ENCODE measurements around the gene DVL1. TPM values are rescaled to one million over a fixed set of nuclear protein-coding genes. Genes with fewer than 3 reads are reported as not detected.

Gene DVL1
- total and polyA plus RNA-seq, 9 of the 15 experiments (the other 6 are each of a cell fraction or from before 2014, with no cell fraction given): 0.62 to 135 (median 24.3) TPM

DNA sequence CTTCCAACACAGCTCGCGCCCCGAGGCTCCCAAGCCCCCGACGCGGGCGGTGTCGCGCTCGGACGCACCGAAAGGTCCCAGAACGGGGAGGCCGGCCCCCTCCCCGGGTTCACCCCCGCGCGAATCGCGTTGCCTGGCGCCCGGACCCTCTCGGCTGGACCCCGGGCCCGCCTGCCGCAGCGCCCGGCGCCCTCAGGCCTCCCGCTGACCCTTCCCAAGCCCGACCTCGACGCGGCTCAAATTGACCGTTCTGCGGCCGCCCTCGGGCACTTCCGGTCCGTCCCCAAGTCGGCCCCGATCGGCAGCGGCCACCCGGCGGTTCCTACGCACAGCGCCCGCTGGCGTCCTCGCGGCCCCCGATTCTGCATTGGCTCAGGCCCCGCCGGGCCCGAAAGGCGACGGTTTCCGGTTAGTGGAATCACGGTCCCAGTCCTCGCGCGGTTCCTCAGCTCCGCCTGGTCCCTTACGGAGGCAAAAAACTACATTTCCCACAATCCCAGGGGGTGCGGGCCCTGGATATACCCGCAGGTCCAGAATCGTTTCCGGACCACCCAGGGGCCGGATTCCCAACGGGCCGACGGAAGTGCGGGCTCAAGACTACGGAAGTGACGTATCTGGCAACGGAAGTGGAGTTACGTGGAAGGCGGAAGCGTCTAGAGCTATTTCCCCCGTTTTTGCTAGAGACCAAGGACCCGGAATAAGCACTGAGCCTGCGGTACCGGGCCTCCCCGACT lies 25.9 kb upstream of the DVL1 start, which contains the start of gene AURKAIP1 (continued):
- TF ChIP-seq, protein P1, sequence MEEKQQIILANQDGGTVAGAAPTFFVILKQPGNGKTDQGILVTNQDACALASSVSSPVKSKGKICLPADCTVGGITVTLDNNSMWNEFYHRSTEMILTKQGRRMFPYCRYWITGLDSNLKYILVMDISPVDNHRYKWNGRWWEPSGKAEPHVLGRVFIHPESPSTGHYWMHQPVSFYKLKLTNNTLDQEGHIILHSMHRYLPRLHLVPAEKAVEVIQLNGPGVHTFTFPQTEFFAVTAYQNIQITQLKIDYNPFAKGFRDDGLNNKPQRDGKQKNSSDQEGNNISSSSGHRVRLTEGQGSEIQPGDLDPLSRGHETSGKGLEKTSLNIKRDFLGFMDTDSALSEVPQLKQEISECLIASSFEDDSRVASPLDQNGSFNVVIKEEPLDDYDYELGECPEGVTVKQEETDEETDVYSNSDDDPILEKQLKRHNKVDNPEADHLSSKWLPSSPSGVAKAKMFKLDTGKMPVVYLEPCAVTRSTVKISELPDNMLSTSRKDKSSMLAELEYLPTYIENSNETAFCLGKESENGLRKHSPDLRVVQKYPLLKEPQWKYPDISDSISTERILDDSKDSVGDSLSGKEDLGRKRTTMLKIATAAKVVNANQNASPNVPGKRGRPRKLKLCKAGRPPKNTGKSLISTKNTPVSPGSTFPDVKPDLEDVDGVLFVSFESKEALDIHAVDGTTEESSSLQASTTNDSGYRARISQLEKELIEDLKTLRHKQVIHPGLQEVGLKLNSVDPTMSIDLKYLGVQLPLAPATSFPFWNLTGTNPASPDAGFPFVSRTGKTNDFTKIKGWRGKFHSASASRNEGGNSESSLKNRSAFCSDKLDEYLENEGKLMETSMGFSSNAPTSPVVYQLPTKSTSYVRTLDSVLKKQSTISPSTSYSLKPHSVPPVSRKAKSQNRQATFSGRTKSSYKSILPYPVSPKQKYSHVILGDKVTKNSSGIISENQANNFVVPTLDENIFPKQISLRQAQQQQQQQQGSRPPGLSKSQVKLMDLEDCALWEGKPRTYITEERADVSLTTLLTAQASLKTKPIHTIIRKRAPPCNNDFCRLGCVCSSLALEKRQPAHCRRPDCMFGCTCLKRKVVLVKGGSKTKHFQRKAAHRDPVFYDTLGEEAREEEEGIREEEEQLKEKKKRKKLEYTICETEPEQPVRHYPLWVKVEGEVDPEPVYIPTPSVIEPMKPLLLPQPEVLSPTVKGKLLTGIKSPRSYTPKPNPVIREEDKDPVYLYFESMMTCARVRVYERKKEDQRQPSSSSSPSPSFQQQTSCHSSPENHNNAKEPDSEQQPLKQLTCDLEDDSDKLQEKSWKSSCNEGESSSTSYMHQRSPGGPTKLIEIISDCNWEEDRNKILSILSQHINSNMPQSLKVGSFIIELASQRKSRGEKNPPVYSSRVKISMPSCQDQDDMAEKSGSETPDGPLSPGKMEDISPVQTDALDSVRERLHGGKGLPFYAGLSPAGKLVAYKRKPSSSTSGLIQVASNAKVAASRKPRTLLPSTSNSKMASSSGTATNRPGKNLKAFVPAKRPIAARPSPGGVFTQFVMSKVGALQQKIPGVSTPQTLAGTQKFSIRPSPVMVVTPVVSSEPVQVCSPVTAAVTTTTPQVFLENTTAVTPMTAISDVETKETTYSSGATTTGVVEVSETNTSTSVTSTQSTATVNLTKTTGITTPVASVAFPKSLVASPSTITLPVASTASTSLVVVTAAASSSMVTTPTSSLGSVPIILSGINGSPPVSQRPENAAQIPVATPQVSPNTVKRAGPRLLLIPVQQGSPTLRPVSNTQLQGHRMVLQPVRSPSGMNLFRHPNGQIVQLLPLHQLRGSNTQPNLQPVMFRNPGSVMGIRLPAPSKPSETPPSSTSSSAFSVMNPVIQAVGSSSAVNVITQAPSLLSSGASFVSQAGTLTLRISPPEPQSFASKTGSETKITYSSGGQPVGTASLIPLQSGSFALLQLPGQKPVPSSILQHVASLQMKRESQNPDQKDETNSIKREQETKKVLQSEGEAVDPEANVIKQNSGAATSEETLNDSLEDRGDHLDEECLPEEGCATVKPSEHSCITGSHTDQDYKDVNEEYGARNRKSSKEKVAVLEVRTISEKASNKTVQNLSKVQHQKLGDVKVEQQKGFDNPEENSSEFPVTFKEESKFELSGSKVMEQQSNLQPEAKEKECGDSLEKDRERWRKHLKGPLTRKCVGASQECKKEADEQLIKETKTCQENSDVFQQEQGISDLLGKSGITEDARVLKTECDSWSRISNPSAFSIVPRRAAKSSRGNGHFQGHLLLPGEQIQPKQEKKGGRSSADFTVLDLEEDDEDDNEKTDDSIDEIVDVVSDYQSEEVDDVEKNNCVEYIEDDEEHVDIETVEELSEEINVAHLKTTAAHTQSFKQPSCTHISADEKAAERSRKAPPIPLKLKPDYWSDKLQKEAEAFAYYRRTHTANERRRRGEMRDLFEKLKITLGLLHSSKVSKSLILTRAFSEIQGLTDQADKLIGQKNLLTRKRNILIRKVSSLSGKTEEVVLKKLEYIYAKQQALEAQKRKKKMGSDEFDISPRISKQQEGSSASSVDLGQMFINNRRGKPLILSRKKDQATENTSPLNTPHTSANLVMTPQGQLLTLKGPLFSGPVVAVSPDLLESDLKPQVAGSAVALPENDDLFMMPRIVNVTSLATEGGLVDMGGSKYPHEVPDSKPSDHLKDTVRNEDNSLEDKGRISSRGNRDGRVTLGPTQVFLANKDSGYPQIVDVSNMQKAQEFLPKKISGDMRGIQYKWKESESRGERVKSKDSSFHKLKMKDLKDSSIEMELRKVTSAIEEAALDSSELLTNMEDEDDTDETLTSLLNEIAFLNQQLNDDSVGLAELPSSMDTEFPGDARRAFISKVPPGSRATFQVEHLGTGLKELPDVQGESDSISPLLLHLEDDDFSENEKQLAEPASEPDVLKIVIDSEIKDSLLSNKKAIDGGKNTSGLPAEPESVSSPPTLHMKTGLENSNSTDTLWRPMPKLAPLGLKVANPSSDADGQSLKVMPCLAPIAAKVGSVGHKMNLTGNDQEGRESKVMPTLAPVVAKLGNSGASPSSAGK (IDR thresholded peaks at IDR 0.05): no peak
- no peak for TF ChIP-seq ZNF668 (CRISPR knock-in tag; IDR thresholded peaks at IDR 0.05)
- peak; percentile 38; the same call in 1 of the 2 replicates for TF ChIP-seq ZNF311 (CRISPR knock-in tag; IDR thresholded peaks at IDR 0.05)
- TF ChIP-seq KHSRP (IDR thresholded peaks at IDR 0.05): no peak
- TF ChIP-seq ZNF140 (CRISPR knock-in tag; IDR thresholded peaks at IDR 0.05): no peak
- peak; percentile 87 for TF ChIP-seq SPI1 (IDR thresholded peaks at IDR 0.05; ENCODE audit: borderline replicate concordance, low read depth, low read length)
- TF ChIP-seq ERF (CRISPR knock-in tag; IDR thresholded peaks at IDR 0.05): peak; percentile 80
- TF ChIP-seq HMG20A (CRISPR knock-in tag; conservative IDR thresholded peaks at IDR 0.05): no peak
- peak; percentile 97 for TF ChIP-seq CHD2 (IDR thresholded peaks at IDR 0.05; ENCODE audit: low read depth, low read length)
- TF ChIP-seq ZNF274 (IDR thresholded peaks at IDR 0.05; ENCODE audit: borderline replicate concordance, low read depth, low read length): peak; percentile 50; the same call in 1 of the 2 replicates
- TF ChIP-seq CBX3 (IDR thresholded peaks at IDR 0.05; ENCODE audit: borderline replicate concordance in 1 of 2, low read length in 2 of 2): peak in 1 of 2 experiments; percentile 94; a peak in 1 of 3 replicates
- no peak for TF ChIP-seq CBFB (CRISPR knock-in tag; IDR thresholded peaks at IDR 0.05)
- no peak for TF ChIP-seq STAG1 (CRISPR knock-in tag; IDR thresholded peaks at IDR 0.05; ENCODE audit: borderline replicate concordance)
- TF ChIP-seq, protein P2, sequence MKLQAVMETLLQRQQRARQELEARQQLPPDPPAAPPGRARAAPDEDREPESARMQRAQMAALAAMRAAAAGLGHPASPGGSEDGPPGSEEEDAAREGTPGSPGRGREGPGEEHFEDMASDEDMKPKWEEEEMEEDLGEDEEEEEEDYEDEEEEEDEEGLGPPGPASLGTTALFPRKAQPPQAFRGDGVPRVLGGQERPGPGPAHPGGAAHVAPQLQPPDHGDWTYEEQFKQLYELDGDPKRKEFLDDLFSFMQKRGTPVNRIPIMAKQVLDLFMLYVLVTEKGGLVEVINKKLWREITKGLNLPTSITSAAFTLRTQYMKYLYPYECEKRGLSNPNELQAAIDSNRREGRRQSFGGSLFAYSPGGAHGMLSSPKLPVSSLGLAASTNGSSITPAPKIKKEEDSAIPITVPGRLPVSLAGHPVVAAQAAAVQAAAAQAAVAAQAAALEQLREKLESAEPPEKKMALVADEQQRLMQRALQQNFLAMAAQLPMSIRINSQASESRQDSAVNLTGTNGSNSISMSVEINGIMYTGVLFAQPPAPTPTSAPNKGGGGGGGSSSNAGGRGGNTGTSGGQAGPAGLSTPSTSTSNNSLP (IDR thresholded peaks at IDR 0.05; ENCODE audit: borderline replicate concordance, low read depth, low read length): no peak
